ENCODE measurements around the gene CFAP97. TPM values are rescaled to one million over a fixed set of nuclear protein-coding genes. Genes with fewer than 3 reads are reported as not detected.
A peak's percentile ranks its signal among the peaks of the same experiment; 100 is the strongest.
"Not testable (repeated sequence)": the region's sequence is repeated elsewhere in the genome, so short reads cannot be mapped to it uniquely, and the experiment has no call there.

CFAP97 gene
- total and polyA plus RNA-seq, 8 donors = 25.7 to 46.0 (median 40.2) TPM

DNA sequence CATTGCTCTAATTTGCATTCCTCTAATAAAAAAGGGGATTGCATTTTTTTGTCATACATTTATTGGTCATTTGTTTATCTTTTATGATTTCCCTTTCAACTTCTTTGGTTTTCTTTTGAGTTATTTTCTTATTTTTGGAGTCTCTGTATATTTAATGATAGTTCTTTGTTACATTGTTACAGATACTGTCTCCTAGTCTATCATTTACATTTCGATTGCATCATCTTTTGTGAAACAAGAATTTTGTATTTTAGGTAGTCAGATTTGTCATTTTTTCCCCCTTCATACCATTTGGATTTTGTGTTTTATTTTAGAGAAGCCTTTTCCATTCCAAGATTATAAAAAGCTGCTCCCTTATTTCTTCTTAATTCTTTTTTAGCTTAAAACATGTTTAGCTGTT lies 42.7 kb upstream of the CFAP97 start:
- TF ChIP-seq, protein P1, sequence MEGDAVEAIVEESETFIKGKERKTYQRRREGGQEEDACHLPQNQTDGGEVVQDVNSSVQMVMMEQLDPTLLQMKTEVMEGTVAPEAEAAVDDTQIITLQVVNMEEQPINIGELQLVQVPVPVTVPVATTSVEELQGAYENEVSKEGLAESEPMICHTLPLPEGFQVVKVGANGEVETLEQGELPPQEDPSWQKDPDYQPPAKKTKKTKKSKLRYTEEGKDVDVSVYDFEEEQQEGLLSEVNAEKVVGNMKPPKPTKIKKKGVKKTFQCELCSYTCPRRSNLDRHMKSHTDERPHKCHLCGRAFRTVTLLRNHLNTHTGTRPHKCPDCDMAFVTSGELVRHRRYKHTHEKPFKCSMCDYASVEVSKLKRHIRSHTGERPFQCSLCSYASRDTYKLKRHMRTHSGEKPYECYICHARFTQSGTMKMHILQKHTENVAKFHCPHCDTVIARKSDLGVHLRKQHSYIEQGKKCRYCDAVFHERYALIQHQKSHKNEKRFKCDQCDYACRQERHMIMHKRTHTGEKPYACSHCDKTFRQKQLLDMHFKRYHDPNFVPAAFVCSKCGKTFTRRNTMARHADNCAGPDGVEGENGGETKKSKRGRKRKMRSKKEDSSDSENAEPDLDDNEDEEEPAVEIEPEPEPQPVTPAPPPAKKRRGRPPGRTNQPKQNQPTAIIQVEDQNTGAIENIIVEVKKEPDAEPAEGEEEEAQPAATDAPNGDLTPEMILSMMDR (IDR thresholded peaks at IDR 0.05) = no peak
- H3K27ac ChIP-seq = no peak overlapping the region
- H3K27me3 ChIP-seq = no peaks in the 10 kb centered on the region
- H3K4me1 ChIP-seq = no peaks in the 10 kb centered on the region
- DNase-seq (no peak), ATAC-seq (no peak)
- no peaks in the 10 kb centered on the region for H3K36me3 ChIP-seq
- no peaks in the 10 kb centered on the region for H3K9me3 ChIP-seq
- intact Hi-C loops (cut with DNase I) = no loop called here
- H3K4me3 ChIP-seq = no peak overlapping the region

DNA sequence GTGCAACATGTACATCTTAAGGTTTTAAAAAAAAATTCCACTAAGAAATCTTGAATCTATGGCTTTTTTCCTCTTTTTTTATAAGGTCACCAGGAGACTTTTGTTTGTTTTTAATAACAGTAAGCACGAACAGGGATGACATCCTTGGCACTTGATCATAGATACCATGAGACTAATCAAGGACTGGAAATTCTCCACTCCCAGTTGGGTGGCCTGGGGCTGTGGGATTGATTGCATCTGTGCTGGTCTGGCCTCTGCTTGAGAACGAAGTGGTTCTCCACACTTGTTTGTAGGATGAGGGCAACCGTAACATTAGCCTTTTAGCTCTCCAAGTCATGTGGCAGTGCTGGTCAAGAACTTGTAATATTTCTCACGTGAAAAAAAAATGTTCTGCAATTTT lies 41.0 kb upstream of the CFAP97 start:
- DNase-seq (no peak), ATAC-seq (peak; percentile 34)
- no peak overlapping the region for H3K27ac ChIP-seq
- H3K4me3 ChIP-seq = no peak overlapping the region
- intact Hi-C loops (cut with DNase I) = no loop called here
- H3K4me1 ChIP-seq = no peaks in the 10 kb centered on the region
- H3K9me3 ChIP-seq = no peaks in the 10 kb centered on the region
- H3K36me3 ChIP-seq = no peaks in the 10 kb centered on the region
- H3K27me3 ChIP-seq = no peaks in the 10 kb centered on the region
- TF ChIP-seq, protein P1 (IDR thresholded peaks at IDR 0.05) = no peak

DNA sequence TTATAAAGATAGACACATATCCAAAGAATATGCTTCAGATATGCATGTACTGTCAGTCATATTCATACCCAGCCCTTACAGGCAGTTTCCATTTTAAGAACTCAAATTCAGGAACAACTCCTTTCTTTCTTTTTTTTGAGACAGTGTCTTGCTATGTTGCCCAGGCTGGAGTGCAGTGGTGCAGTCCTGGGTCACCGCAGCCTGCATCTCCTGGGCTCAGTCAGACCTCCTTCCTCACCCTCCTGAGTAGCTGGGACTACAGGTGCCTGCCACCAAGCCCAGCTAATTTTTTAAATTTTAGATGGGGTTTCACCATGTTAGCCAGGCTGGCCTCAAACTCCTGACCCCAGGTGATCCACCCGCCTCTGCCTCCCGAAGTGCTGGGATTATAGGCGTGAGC lies 40.1 kb upstream of the CFAP97 start:
- no peak for DNase-seq
- intact Hi-C loops (cut with DNase I) = no loop called here

DNA sequence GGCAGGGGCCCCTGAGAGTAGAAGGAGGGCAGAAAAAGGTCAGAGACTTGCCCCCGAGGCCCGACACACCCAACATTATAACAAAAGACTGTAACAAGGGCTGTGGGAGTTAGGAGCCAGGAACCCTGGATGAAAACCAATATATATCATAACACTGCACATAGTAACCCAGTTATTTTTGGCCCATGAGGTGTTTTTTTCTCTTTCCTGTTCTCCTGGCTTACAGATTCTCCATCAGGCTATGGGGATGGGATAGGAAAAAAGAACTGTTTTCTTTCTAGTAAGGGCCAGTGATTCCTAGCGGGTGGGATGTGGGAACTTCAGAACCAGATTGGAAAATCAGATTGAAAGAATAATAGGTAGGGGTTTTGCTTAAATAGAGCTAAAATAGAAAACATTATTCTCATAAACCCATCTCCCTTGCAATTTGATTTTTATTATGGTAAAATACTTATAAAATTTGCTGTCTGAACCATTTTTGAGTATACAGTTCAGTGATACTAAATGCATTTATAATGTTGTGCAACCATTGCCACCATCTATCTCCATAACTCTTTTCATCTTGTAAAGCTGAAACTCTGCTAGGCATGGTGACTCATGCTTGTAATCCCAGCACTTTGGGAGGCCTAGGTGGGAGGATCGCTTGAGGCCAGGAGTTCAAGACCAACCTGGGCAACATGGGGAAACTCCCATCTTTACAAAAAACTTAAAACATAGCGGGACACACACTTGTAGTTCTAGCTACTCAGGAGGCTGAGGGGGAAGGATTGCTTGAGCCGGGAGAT lies 39.1 kb upstream of the CFAP97 start:
- Histone ChIP-seq H3K4me3 (no peak overlapping the region), H3K9me3 (peaks cover 0 to 4% of the 10 kb centered on the region in 2 donors), H3K27me3 (no peaks in the 10 kb centered on the region), H3K27ac (no peak overlapping the region), H3K36me3 (no peaks in the 10 kb centered on the region), H3K4me1 (no peaks in the 10 kb centered on the region)
- ATAC-seq (no peak), DNase-seq (no peak)
- TF ChIP-seq, protein P1 (IDR thresholded peaks at IDR 0.05) = no peak
- intact Hi-C loops (cut with DNase I) = no loop called here

More for the DNA sequence above, 40.1 kb upstream of the CFAP97 start:
- Histone ChIP-seq H3K36me3 (no peaks in the 10 kb centered on the region), H3K9me3 (peaks cover 0 to 1% of the 10 kb centered on the region in 2 donors), H3K27ac (no peak overlapping the region), H3K27me3 (no peaks in the 10 kb centered on the region), H3K4me3 (no peak overlapping the region), H3K4me1 (no peaks in the 10 kb centered on the region)
- TF ChIP-seq, protein P1 (IDR thresholded peaks at IDR 0.05) = no peak
- no peak for ATAC-seq

DNA sequence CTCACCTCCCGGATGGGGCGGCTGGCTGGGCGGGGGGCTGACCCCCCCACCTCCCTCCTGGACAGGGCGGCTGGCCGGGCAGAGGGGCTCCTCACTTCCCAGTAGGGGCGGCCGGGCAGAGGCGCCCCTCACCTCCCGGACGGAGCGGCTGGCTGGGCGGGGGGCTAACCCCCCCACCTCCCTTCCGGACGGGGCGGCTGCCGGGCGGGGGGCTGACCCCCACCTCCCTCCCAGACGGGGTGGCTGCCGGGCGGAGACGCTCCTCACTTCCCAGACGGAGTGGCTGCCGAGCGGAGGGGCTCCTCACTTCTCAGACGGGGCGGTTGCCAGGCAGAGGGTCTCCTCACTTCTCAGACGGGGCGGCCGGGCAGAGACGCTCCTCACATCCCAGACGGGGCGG lies 36.7 kb upstream of the CFAP97 start:
- H3K4me3 ChIP-seq; H3K4me1 ChIP-seq; intact Hi-C loops (cut with DNase I); H3K27ac ChIP-seq; ATAC-seq; H3K9me3 ChIP-seq; H3K36me3 ChIP-seq; DNase-seq; H3K27me3 ChIP-seq: not testable (repeated sequence)

DNA sequence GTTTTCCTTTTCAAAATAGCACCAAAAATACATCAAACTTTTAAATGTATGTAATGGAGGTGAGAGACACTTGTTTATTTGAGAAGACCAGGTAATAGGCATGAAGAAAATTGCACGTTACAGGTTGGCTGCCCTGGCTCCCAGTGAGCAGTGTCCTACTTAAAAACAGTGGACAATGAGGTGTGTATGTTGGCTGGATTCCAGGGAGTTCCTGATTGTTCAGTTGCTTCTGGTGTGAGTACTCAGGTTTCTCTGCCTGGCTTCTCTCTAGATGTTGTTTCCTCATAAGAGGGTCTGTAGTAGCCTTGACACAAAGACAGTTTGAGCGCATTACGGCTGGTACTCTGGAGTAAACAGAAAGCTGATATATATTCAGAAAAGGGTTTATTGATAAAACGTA lies 35.0 kb upstream of the CFAP97 start:
- Histone ChIP-seq H3K27me3 (no peaks in the 10 kb centered on the region), H3K27ac (no peak overlapping the region), H3K9me3 (peaks cover 0 to 4% of the 10 kb centered on the region in 2 donors), H3K4me1 (peaks cover 0 to 4% of the 10 kb centered on the region in 2 donors), H3K36me3 (no peaks in the 10 kb centered on the region), H3K4me3 (no peak overlapping the region)
- DNase-seq (no peak), ATAC-seq (no peak)
- intact Hi-C loops (cut with DNase I) = no loop called here
- TF ChIP-seq, protein P1 (IDR thresholded peaks at IDR 0.05) = no peak
